Measurements from ENCODE around the gene WNT3A.

WNT3A gene

GRCh38 chr1:228097333-228098081, 90.7 kb downstream of the WNT3A start:
- peaks cover 17% of the 10 kb centered on the region for H3K36me3 Mint-ChIP-seq
- no peak overlapping the region for H3K27ac Mint-ChIP-seq
- peaks cover 31% of the 10 kb centered on the region for H3K4me1 Mint-ChIP-seq
- H3K9me3 Mint-ChIP-seq: peaks cover 5% of the 10 kb centered on the region
- no peaks in the 10 kb centered on the region for H3K27me3 Mint-ChIP-seq
- no peak overlapping the region for H3K4me3 Mint-ChIP-seq

GRCh38 chr1:228098323-228098931, 91.6 kb downstream of the WNT3A start:
- H3K36me3 Mint-ChIP-seq: peaks cover 17% of the 10 kb centered on the region
- H3K4me1 Mint-ChIP-seq: peaks cover 31% of the 10 kb centered on the region
- no peak overlapping the region for H3K4me3 Mint-ChIP-seq
- no peaks in the 10 kb centered on the region for H3K27me3 Mint-ChIP-seq
- peaks cover 5% of the 10 kb centered on the region for H3K9me3 Mint-ChIP-seq
- H3K27ac Mint-ChIP-seq: no peak overlapping the region

GRCh38 chr1:228099331-228099732, 92.5 kb downstream of the WNT3A start:
- Mint-ChIP-seq H3K36me3 (peaks cover 15% of the 10 kb centered on the region), H3K27ac (peak overlapping the region; percentile 1), H3K4me3 (no peak overlapping the region), H3K9me3 (peaks cover 5% of the 10 kb centered on the region), H3K4me1 (peaks cover 36% of the 10 kb centered on the region), H3K27me3 (no peaks in the 10 kb centered on the region)

- Mint-ChIP-seq H3K9me3 (no peaks in the 10 kb centered on the region), H3K4me3 (peak overlapping the region; percentile 62), H3K27ac (peak overlapping the region; percentile 41), H3K36me3 (peaks cover 2% of the 10 kb centered on the region), H3K4me1 (peaks cover 25% of the 10 kb centered on the region), H3K27me3 (no peaks in the 10 kb centered on the region)
Observed at GRCh38 chr1:228100822-228101613, 94.2 kb downstream of the WNT3A start.

GRCh38 chr1:228101614-228101993, 94.8 kb downstream of the WNT3A start:
- no peak overlapping the region for H3K27ac Mint-ChIP-seq
- H3K9me3 Mint-ChIP-seq: no peaks in the 10 kb centered on the region
- peaks cover 2% of the 10 kb centered on the region for H3K36me3 Mint-ChIP-seq
- H3K27me3 Mint-ChIP-seq: no peaks in the 10 kb centered on the region
- H3K4me1 Mint-ChIP-seq: peaks cover 24% of the 10 kb centered on the region
- H3K4me3 Mint-ChIP-seq: peak overlapping the region; percentile 62

- Mint-ChIP-seq H3K36me3 (peaks cover 2% of the 10 kb centered on the region), H3K4me1 (peaks cover 24% of the 10 kb centered on the region), H3K27ac (peak overlapping the region; percentile 68), H3K27me3 (no peaks in the 10 kb centered on the region), H3K4me3 (peak overlapping the region; percentile 76), H3K9me3 (no peaks in the 10 kb centered on the region)
Observed at GRCh38 chr1:228101994-228102790, 95.4 kb downstream of the WNT3A start.

GRCh38 chr1:228102791-228103620, 96.2 kb downstream of the WNT3A start, which contains the start of gene C1orf35:
Gene C1orf35 (minus strand): TSS chr1:228103325. CDS start chr1:228103227, 98 bp downstream.
- H3K4me3 Mint-ChIP-seq: peak within 1 kb of the TSS; percentile 92
- no peaks in the 10 kb centered on the region for H3K27me3 Mint-ChIP-seq
- H3K36me3 Mint-ChIP-seq: peaks cover 2% of the 10 kb centered on the region
- H3K9me3 Mint-ChIP-seq: no peaks in the 10 kb centered on the region
- peaks cover 31% of the 10 kb centered on the region for H3K4me1 Mint-ChIP-seq
- peak within 1 kb of the TSS; percentile 96 for H3K27ac Mint-ChIP-seq

GRCh38 chr1:228104526-228105269, 97.9 kb downstream of the WNT3A start:
- Mint-ChIP-seq H3K4me1 (peaks cover 36% of the 10 kb centered on the region), H3K27me3 (no peaks in the 10 kb centered on the region), H3K4me3 (peak overlapping the region; percentile 92), H3K9me3 (no peaks in the 10 kb centered on the region), H3K36me3 (no peaks in the 10 kb centered on the region), H3K27ac (peak overlapping the region; percentile 89)

GRCh38 chr1:228105270-228105995, 98.6 kb downstream of the WNT3A start:
- Mint-ChIP-seq H3K9me3 (no peaks in the 10 kb centered on the region), H3K4me1 (peaks cover 42% of the 10 kb centered on the region), H3K36me3 (no peaks in the 10 kb centered on the region), H3K27me3 (no peaks in the 10 kb centered on the region), H3K27ac (no peak overlapping the region), H3K4me3 (no peak overlapping the region)

- peaks cover 41% of the 10 kb centered on the region for H3K4me1 Mint-ChIP-seq
- no peaks in the 10 kb centered on the region for H3K9me3 Mint-ChIP-seq
- no peaks in the 10 kb centered on the region for H3K27me3 Mint-ChIP-seq
- no peaks in the 10 kb centered on the region for H3K36me3 Mint-ChIP-seq
- peak overlapping the region; percentile 4 for H3K27ac Mint-ChIP-seq
- H3K4me3 Mint-ChIP-seq: no peak overlapping the region
Observed at GRCh38 chr1:228105996-228106799, 99.4 kb downstream of the WNT3A start.

GRCh38 chr1:228106800-228107054, 99.9 kb downstream of the WNT3A start:
- Mint-ChIP-seq H3K4me1 (peaks cover 36% of the 10 kb centered on the region), H3K27ac (no peak overlapping the region), H3K36me3 (no peaks in the 10 kb centered on the region), H3K27me3 (no peaks in the 10 kb centered on the region), H3K9me3 (no peaks in the 10 kb centered on the region), H3K4me3 (no peak overlapping the region)

GRCh38 chr1:228107636-228108035, 100.8 kb downstream of the WNT3A start:
- Mint-ChIP-seq H3K27ac (no peak overlapping the region), H3K27me3 (no peaks in the 10 kb centered on the region), H3K9me3 (no peaks in the 10 kb centered on the region), H3K4me1 (peaks cover 36% of the 10 kb centered on the region), H3K4me3 (peak overlapping the region; percentile 93), H3K36me3 (no peaks in the 10 kb centered on the region)

GRCh38 chr1:228108055-228108690, 101.4 kb downstream of the WNT3A start:
- Mint-ChIP-seq H3K4me1 (peaks cover 36% of the 10 kb centered on the region), H3K9me3 (no peaks in the 10 kb centered on the region), H3K4me3 (peak overlapping the region; percentile 93), H3K36me3 (no peaks in the 10 kb centered on the region), H3K27ac (peak overlapping the region; percentile 94), H3K27me3 (no peaks in the 10 kb centered on the region)

Data from activated naive CD4-positive, alpha-beta T cell treated with anti-CD3 and anti-CD28 coated beads, Interleukin-2, amount 50 U/mL, for 24 hours (primary cell).